ENCODE measurements around the gene MACROH2A2.

DNA sequence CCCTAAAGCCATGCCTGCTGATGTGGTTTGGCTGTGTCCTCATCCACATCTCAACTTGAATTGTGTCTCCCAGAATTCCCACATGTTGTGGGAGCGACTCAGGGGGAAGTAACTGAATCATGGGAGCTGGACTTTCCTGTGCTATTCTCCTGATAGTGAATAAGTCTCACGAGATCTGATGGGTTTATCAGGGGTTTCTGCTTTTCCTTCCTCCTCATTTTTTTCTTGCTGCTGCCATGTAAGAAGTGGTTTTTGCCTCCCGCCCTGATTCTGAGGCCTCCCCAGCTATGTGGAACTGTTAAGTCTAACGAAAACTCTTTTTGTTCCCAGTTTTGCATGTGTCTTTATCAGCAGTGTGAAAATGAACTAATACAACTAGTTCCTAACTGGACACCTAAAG, 11.8 kb downstream of the MACROH2A2 start:
- no peak for TF ChIP-seq EZH2 (IDR thresholded peaks at IDR 0.05; ENCODE audit: borderline replicate concordance, low read length)
- TF ChIP-seq, protein P1, sequence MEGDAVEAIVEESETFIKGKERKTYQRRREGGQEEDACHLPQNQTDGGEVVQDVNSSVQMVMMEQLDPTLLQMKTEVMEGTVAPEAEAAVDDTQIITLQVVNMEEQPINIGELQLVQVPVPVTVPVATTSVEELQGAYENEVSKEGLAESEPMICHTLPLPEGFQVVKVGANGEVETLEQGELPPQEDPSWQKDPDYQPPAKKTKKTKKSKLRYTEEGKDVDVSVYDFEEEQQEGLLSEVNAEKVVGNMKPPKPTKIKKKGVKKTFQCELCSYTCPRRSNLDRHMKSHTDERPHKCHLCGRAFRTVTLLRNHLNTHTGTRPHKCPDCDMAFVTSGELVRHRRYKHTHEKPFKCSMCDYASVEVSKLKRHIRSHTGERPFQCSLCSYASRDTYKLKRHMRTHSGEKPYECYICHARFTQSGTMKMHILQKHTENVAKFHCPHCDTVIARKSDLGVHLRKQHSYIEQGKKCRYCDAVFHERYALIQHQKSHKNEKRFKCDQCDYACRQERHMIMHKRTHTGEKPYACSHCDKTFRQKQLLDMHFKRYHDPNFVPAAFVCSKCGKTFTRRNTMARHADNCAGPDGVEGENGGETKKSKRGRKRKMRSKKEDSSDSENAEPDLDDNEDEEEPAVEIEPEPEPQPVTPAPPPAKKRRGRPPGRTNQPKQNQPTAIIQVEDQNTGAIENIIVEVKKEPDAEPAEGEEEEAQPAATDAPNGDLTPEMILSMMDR (conservative IDR thresholded peaks at IDR 0.05 in 1 of 2, IDR thresholded peaks at IDR 0.05 in 1 of 2; ENCODE audit: extremely low read depth in 1 of 2, insufficient read depth in 1 of 2, low read depth in 1 of 2, low read length in 2 of 2) = no peak

All from mammary epithelial cell (primary cell).